Ramos (cell line): ENCODE data around the gene STYXL2.

Experiments used
- in situ Hi-C: fragments of 300-500 bp; cut with MboI; formaldehyde crosslinking; loops from one replicate; pipeline ENCODE4 v1.14.3; 2022; ENCODE audit warnings: low sequenced_read_pairs; ENCODE audit not compliant: unreplicated experiment

The STYXL2 gene

DNA sequence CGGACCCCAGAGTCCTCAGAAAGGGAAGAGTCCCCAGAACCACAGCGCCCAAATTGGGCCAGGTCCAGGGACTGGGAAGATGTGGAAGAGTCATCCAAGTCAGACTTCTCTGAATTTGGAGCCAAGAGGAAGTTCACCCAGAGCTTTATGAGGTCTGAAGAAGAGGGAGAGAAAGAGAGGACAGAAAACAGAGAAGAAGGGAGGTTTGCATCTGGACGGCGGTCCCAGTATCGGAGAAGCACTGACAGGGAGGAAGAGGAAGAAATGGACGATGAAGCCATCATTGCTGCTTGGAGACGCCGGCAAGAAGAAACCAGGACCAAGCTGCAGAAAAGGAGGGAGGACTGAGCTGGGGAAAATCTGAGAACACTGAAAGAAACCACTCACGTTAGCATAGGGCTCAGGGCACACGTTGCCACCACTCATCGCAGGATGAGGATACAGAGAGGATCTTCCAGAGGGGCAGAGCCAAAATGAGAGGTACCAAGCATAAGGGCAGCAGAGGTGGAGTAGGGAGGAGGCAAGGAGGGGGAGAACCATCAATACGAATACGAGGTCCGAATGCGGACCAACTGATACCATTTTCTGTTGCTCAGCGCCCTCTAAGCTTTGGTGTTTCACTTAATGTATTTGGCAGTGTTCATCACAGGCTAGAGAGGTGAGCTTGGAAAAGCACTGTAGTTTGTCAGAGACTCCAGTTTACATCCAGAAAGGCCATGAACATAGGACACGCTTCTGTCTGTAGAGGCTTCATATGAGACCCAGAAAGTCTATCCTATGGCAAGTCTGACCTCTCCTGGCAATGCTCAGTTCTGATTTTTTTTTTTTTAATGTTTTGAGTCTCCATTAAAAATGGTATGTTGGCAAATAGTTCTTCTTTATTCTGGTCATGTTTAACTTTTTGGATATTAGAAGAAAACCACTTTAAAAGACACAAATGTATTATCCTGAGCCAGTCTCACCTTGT, 34.7 kb downstream of the STYXL2 start:
- in situ Hi-C loops = no loop called here

DNA sequence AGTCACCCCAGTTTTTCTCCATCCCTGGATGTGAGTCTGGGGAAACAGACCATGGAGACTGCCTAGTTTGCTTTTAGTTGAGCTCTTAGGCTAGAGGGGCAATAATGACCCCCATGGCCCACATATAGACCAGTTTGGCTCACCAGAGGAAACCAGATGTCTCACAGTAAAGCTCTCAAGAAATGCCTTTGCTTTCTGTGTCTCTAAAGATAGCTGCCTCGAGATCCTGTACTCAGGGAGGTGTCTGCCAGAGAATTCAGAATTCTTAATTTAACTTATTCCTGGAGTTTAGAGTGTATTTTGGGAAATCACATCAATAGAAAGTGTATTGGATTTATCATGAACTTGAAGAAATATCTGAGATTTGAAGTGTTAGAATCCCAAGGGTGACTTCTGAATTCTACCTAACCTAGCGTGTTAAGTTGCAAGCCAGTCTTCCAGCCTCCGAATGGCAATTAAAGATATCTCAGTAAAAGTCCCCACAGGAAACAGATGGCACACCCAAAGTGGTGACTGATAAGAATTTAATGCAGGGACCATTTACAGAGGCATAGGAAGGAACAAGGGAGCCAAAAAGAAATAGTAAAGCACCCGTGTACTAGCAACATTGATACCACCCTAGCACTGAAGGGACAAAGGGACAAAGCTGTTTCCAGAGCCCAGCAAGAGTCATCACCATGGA, 37.1 kb downstream of the STYXL2 start:
- in situ Hi-C loops = no loop called here

- in situ Hi-C loops = no loop called here
Observed at GRCh38 chr1:167132301-167133010, 38.6 kb downstream of the STYXL2 start.

- in situ Hi-C loops = no loop called here
Observed at GRCh38 chr1:167135281-167135840, 41.5 kb downstream of the STYXL2 start.

- in situ Hi-C loops = no loop called here
Observed at GRCh38 chr1:167136191-167136614, 42.3 kb downstream of the STYXL2 start.

DNA sequence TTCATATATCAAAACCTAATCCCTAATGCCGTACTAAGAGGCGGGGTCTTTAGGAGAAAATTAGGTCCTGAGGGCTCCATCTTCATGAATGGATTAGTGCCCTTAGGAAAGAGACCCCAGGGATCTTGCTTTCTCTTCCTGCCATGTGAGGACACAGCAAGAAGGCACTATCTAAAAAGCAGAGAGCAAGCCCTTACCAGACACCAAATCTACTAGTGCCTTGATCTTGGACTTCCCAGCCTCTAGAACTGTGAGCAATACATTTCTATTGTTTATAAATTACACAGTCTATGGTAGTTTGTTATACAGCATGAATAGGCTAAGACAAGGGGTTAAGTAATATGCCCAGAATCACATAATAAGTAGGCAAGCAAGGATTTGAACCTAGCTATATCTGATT, 42.9 kb downstream of the STYXL2 start:
- in situ Hi-C loops = no loop called here

DNA sequence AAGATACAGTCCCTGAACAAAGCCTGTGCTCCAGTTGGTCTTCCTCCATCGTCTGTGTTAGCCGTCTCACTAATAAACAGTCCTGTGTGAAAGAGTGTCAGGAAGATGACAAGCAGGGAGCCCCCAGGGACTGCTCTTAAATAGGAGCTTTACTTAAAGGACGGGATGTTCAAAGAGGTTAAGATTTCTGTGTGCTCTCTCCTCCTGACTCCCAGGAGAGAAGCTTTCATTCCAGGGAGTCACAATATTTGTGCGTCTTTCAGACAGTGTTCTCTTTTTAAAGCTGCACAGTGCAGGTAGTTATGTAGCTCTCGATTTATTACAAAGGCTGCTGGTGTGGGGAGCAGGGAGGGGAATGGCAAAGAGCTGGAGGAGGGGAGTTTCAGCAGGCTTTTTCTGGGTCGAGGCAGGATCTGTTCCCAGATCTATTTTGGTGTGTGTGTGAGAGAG, 43.5 kb downstream of the STYXL2 start:
- in situ Hi-C loops = no loop called here

DNA sequence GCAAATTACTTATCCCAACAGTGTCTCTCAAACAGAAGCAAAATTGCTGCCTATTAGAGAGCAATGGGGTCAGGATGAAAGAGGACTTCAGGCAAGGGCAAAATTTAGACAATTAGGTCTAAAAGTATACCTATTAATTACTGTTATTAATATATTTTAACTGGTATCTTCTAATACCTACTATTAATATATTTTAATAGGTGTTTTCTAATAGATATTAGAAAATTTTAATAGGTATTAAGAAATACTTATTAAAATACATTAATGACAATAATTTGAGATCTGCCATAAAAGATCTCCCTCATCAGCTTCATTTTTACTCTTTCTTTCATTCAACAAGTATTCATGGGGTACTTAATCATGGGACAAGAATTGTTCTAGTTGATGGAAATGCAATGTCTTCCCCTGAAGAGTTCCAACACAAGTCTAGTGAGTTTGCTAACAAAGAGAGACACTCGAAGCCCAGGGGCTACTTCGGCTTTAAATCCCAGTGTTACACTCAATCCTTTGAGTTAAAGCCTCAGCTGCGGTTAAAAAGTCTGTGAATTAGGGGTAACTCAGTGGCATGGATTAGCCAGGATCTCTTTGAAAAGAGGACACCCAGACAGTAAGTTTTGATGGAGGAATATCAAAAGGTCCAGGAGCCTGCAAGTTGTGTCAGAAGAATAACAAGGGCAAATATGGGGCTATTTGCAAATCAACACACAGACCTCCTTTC, 44.1 kb downstream of the STYXL2 start:
- in situ Hi-C loops = no loop called here

- in situ Hi-C loops = no loop called here
Observed at GRCh38 chr1:167138703-167139102, 44.8 kb downstream of the STYXL2 start.

DNA sequence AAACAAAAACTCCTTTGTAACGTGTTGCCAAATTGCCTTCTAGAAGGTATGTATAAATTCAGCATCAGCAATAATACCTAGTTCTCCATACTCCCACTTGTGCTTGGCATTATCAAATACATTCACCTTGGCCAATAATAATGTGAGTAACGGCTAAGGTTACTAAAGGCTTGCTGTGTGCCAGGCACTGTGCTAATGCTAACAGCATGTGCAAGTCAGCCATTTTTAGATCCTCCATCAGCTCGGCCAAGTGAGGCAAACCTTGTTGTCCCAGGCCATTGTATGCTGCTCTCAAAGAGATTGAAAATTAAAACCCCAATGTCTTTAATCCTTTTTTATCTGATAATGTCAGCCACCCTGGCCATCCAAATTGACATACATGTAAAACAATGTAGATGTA, 48.1 kb downstream of the STYXL2 start:
- in situ Hi-C loops = no loop called here
